Heart right ventricle (tissue), 16 donors: ENCODE results near the gene CALM3. TPM values are rescaled to one million over a fixed set of nuclear protein-coding genes. Genes with fewer than 3 reads are reported as not detected.

Experiments used
- ATAC-seq, 8 donors: fragments of 200-7000 bp; cut with Tn5 transposase; one replicate each; pipeline ENCODE4 v1.9.1; 2020; ENCODE audit warnings: mild to moderate bottlenecking in 8 of 8, moderate library complexity in 8 of 8, moderate number of reproducible peaks in 1 of 8
- DNase-seq, 2 donors: peaks; one replicate each; pipeline ENCODE4 v3.0.0-alpha.2; 2020
- H3K27ac ChIP-seq, 10 donors: fragments of 200-600 bp; sonication (generic) in 2 of 10; one replicate each; pipeline versions ENCODE4 v1.5.0 to v1.8.0; 2020 to 2022; ENCODE audit warnings: mild to moderate bottlenecking in 3 of 10
- H3K27me3 ChIP-seq, 7 donors: fragments of 200-600 bp; one replicate each; pipeline ENCODE4 v1.8.0; 2021 to 2022; ENCODE audit warnings: mild to moderate bottlenecking in 2 of 7
- H3K36me3 ChIP-seq, 9 donors: fragments of 200-600 bp; sonication (generic) in 1 of 9; one replicate each; pipeline versions ENCODE4 v1.5.0 to v1.8.0; 2020 to 2022; ENCODE audit warnings: mild to moderate bottlenecking in 2 of 9
- H3K4me1 ChIP-seq, 9 donors: fragments of 200-600 bp; sonication (generic) in 1 of 9; one replicate each; pipeline versions ENCODE4 v1.5.0 to v1.8.0; 2020 to 2022; ENCODE audit warnings: mild to moderate bottlenecking in 4 of 9
- H3K4me3 ChIP-seq, 10 donors: fragments of 200-600 bp; sonication (generic) in 2 of 10; one replicate each; pipeline versions ENCODE4 v1.5.0 to v1.8.0; 2020 to 2022; ENCODE audit warnings: mild to moderate bottlenecking in 7 of 10, moderate library complexity in 2 of 10
- H3K9me3 ChIP-seq, 11 donors: fragments of 200-600 bp in 10 of 11; sonication (generic) in 2 of 11; one replicate each; pipeline versions ENCODE4 v1.5.0 to v1.8.0; 2013 to 2022; ENCODE audit warnings: mild to moderate bottlenecking in 2 of 11, control low read depth in 1 of 11, moderate library complexity in 1 of 11
- WGBS, 2 donors: extraction: QIAGEN DNeasy Blood & Tissue Kit; methylation state at CpG; one replicate each; pipeline ENCODE4 v1.1.7; 2013; ENCODE audit warnings: inconsistent platforms in 1 of 2; 5-methylcytosine and 5-hydroxymethylcytosine counted together
- intact Hi-C, 10 donors: fragments of 100-400 bp; cut with DNase I; formaldehyde crosslinking; loops; one replicate each; pipeline versions ENCODE4 v1.11.1 to v1.14.2; 2022
- polyA plus RNA-seq, 2 donors: library from polyadenylated mRNA; stranded (reverse); fragments of 200-250 nt; gene quantifications; one replicate each; pipeline ENCODE4 v1.2.3, GENCODE V29; 2013
- total RNA-seq, 10 donors: library from RNA; stranded (reverse); fragmentation: NEBNext Ultra II Directional in 3 of 10; extraction: Animal tissue kit (Norgen Biotek cat#: 25700) in 3 of 10; gene quantifications; one replicate each; pipeline versions ENCODE4 v1.2.1 to v1.2.4, GENCODE V29; 2021 to 2023
- TF ChIP-seq, protein P1 (sequence below), 9 donors: fragments of 200-600 bp; sonication (generic) in 2 of 9; IDR thresholded peaks; one replicate each; pipeline versions ENCODE4 v1.5.0 to v1.8.0; 2021 to 2022; ENCODE audit warnings: antibody characterized with exemption in 9 of 9, mild to moderate bottlenecking in 5 of 9, moderate library complexity in 1 of 9
- donor health status: Arrhythmogenic right ventricular cardiomyopathy.
- donor health status: ischemic (EF 13 %, LVEDD 7.1; RV severe dilation, severe dysfunction).
- donor health status: healthy with polysubstance abuse.
- donor health status: DM: no; HTN: yes; CAD: no.
- donor health status: DM: no; HTN: no; CAD: no.
- donor health status: ischemic (EF 25% LVEDD 6.9; RV normal size, moderate dysfunction).
- donor health status: ischemic (EF 25% LVEDD 5.7; RV mildly dilated, moderate dysfunction).
- donor health status: healthy.
- donor health status: DM: yes; HTN: yes; CAD: no.
- donor health status: Ischemic cardiomyopathy.
- donor health status: ischemic (EF 35%, LVEDD 5.7; RV mildly dilated, moderate dysfunction).
- donor health status: nonischemic (EF 11% LVEDD 7.7; RV severe dilation, severe dysfunction).
- donor health status: DM: yes; HTN: yes; CAD: no.
- donor health status: PGD.
- donor health status: ischemic (EF 29% LVEDD 5.4; RV normal size, mild dysfunction).
- donor health status: nonischemic (EF 23%, LVEDD 6.1; RV moderate dilation, normal function).

The CALM3 gene
- total and polyA plus RNA-seq, 12 donors: 214 to 488 (median 298) TPM

GRCh38 chr19:46648060-46648960 lies 47.2 kb downstream of the CALM3 start:
- no peak overlapping the region for H3K27ac ChIP-seq
- H3K4me1 ChIP-seq: peaks cover 0 to 10% (median 0%) of the 10 kb centered on the region in 9 donors
- H3K27me3 ChIP-seq: peaks cover 0 to 70% (median 6%) of the 10 kb centered on the region in 7 donors
- ATAC-seq (peak in 2 of 8 donors; percentile 29 to 43), DNase-seq (no peak)
- WGBS, 2 donors: 68 to 70% methylated on average over 50 to 63 of the region's 63 CpGs
- TF ChIP-seq, protein P1, sequence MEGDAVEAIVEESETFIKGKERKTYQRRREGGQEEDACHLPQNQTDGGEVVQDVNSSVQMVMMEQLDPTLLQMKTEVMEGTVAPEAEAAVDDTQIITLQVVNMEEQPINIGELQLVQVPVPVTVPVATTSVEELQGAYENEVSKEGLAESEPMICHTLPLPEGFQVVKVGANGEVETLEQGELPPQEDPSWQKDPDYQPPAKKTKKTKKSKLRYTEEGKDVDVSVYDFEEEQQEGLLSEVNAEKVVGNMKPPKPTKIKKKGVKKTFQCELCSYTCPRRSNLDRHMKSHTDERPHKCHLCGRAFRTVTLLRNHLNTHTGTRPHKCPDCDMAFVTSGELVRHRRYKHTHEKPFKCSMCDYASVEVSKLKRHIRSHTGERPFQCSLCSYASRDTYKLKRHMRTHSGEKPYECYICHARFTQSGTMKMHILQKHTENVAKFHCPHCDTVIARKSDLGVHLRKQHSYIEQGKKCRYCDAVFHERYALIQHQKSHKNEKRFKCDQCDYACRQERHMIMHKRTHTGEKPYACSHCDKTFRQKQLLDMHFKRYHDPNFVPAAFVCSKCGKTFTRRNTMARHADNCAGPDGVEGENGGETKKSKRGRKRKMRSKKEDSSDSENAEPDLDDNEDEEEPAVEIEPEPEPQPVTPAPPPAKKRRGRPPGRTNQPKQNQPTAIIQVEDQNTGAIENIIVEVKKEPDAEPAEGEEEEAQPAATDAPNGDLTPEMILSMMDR (IDR thresholded peaks at IDR 0.05): no peak
- peaks cover 0 to 24% (median 0%) of the 10 kb centered on the region in 9 donors for H3K36me3 ChIP-seq
- intact Hi-C loops: no loop called here
- no peak overlapping the region for H3K4me3 ChIP-seq
- peaks cover 0 to 12% (median 3%) of the 10 kb centered on the region in 11 donors for H3K9me3 ChIP-seq

- intact Hi-C loops: no loop called here
- H3K36me3 ChIP-seq: peaks cover 0 to 24% (median 0%) of the 10 kb centered on the region in 9 donors
- no peak for DNase-seq
- no peak overlapping the region for H3K27ac ChIP-seq
- peaks cover 0 to 70% (median 6%) of the 10 kb centered on the region in 7 donors for H3K27me3 ChIP-seq
- H3K4me3 ChIP-seq: no peak overlapping the region
- peaks cover 0 to 12% (median 3%) of the 10 kb centered on the region in 11 donors for H3K9me3 ChIP-seq
- no peak for ATAC-seq
- TF ChIP-seq, protein P1 (IDR thresholded peaks at IDR 0.05): no peak
- 54 to 62% methylated on average over 75 to 144 of the region's 144 CpGs for WGBS, 2 donors
- H3K4me1 ChIP-seq: peaks cover 0 to 17% (median 0%) of the 10 kb centered on the region in 9 donors
These were observed 48.1 kb downstream of the CALM3 start for GRCh38 chr19:46648961-46649960.

DNA sequence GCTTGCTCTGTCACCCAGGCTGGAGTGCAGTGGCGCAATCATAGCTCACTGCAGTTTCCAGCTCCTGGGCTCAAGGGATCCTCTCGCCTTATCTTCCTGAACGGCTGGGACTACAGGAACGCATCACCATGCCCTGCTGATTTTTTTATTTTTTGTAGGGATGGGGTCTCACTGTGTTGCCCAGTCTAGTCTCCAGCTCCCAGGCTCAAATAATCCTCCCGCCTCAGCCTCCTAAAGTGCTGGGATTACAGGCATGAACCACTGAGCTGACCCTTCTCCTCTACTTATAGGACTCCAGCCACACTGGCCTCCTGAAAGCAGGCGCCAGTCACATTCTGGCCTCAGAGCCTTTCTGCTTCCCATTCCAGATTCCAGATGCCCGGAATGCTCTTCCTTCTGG lies 49.3 kb downstream of the CALM3 start:
- TF ChIP-seq, protein P1 (IDR thresholded peaks at IDR 0.05): no peak
- DNase-seq (no peak), ATAC-seq (no peak)
- H3K9me3 ChIP-seq: peaks cover 0 to 12% (median 3%) of the 10 kb centered on the region in 11 donors
- H3K27ac ChIP-seq: no peak overlapping the region
- H3K4me3 ChIP-seq: no peak overlapping the region
- H3K36me3 ChIP-seq: peaks cover 0 to 24% (median 0%) of the 10 kb centered on the region in 9 donors
- peaks cover 0 to 18% (median 0%) of the 10 kb centered on the region in 9 donors for H3K4me1 ChIP-seq
- intact Hi-C loops: no loop called here
- peaks cover 0 to 65% (median 6%) of the 10 kb centered on the region in 7 donors for H3K27me3 ChIP-seq
- WGBS, 2 donors: 85 to 89% methylated on average over 7 of the region's 7 CpGs
